HL-60 (cell line): ENCODE data around the gene C2orf42.
"Not testable (repeated sequence)": the region's sequence is repeated elsewhere in the genome, so short reads cannot be mapped to it uniquely, and the experiment has no call there.

ENCODE experiments used
- CTCF ChIP-seq: IDR thresholded peaks from one replicate; pipeline ENCODE4 v1.5.1; 2011; ENCODE audit warnings: low read length, control low read depth, inconsistent platforms; ENCODE audit not compliant: insufficient read depth
- POLR2AphosphoS5 ChIP-seq: IDR thresholded peaks from 2 replicates; pipeline ENCODE4 v1.6.1; 2012; ENCODE audit warnings: low read depth

GRCh38 chr2:70169654-70170245 lies 21.1 kb downstream of the C2orf42 start:
- not testable (repeated sequence) for TF ChIP-seq CTCF, POLR2AphosphoS5
